ENCODE measurements around the gene NAAA. TPM values are rescaled to one million over a fixed set of nuclear protein-coding genes. Genes with fewer than 3 reads are reported as not detected.
"Not testable (repeated sequence)": the region's sequence is repeated elsewhere in the genome, so short reads cannot be mapped to it uniquely, and the experiment has no call there.

Gene NAAA
- total RNA-seq, 1 donor from 2014 or later = 3.0 TPM

DNA sequence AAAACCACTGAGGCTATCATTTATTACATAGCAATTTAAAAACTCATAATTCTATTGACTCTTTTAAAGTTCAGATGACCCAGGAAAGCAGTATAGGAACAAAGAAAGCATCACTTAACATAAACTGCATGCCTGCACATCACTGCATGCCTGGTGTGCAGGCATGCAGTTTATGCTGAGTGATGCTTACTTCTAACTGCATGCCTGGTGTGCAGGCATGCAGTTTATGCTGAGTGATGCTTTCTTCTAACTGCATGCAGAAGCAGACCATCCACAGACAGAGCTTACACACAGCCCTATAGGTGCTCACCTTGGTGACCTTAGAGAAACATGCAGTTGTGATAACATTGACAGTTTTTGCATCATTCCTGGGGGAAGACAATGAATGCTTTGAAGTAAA lies 33.0 kb upstream of the NAAA start:
- no peaks in the 10 kb centered on the region for H3K4me1 Mint-ChIP-seq

GRCh38 chr4:75968084-75968483 lies 27.3 kb upstream of the NAAA start:
- no peak for DNase-seq (ENCODE audit: low spot score in 2 of 2, unreplicated experiment in 2 of 2)
- no peak for TF ChIP-seq CTCF (IDR thresholded peaks at IDR 0.05; ENCODE audit: unreplicated experiment)
- no peaks in the 10 kb centered on the region for H3K27me3 Mint-ChIP-seq (ENCODE audit: low read depth)
- peaks cover 75% of the 10 kb centered on the region for H3K36me3 Mint-ChIP-seq
- no peak overlapping the region for H3K4me3 Mint-ChIP-seq
- no peaks in the 10 kb centered on the region for H3K4me1 Mint-ChIP-seq
- H3K27ac Mint-ChIP-seq = no peak overlapping the region
- peaks cover 27% of the 10 kb centered on the region for H3K9me3 Mint-ChIP-seq

More for the DNA sequence above, 33.0 kb upstream of the NAAA start:
- no peaks in the 10 kb centered on the region for H3K27me3 Mint-ChIP-seq (ENCODE audit: low read depth)
- no peak for TF ChIP-seq CTCF (IDR thresholded peaks at IDR 0.05; ENCODE audit: unreplicated experiment)
- peaks cover 16% of the 10 kb centered on the region for H3K9me3 Mint-ChIP-seq
- no peak overlapping the region for H3K4me3 Mint-ChIP-seq
- peaks cover 56% of the 10 kb centered on the region for H3K36me3 Mint-ChIP-seq
- DNase-seq (ENCODE audit: low spot score in 2 of 2, unreplicated experiment in 2 of 2) = no peak
- no peak overlapping the region for H3K27ac Mint-ChIP-seq

- Mint-ChIP-seq H3K27me3 (ENCODE audit: low read depth) (no peaks in the 10 kb centered on the region), H3K27ac (no peak overlapping the region), H3K4me3 (no peak overlapping the region), H3K9me3 (peaks cover 27% of the 10 kb centered on the region), H3K4me1 (no peaks in the 10 kb centered on the region), H3K36me3 (peaks cover 90% of the 10 kb centered on the region)
- no peak for DNase-seq (ENCODE audit: low spot score in 2 of 2, unreplicated experiment in 2 of 2)
- TF ChIP-seq CTCF (IDR thresholded peaks at IDR 0.05; ENCODE audit: unreplicated experiment) = no peak
These were observed 22.7 kb upstream of the NAAA start for GRCh38 chr4:75963558-75963957.

DNA sequence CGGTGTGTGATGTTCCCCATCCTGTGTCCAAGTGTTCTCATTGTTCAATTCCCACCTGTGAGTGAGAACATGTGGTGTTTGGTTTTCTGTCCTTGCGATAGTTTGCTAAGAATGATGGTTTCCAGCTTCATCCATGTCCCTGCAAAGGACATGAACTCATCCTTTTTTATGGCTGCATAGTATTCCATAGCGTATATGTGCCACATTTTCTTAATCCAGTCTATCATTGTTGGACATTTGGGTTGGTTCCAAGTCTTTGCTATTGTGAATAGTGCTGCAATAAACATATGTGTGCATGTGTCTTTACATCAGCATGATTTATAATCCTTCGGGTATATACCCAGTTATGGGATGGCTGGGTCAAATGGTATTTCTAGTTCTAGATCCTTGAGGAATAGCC lies 21.3 kb upstream of the NAAA start:
- DNase-seq (ENCODE audit: low spot score in 2 of 2, unreplicated experiment in 2 of 2); H3K27me3 Mint-ChIP-seq (ENCODE audit: low read depth); H3K27ac Mint-ChIP-seq; H3K4me1 Mint-ChIP-seq; H3K4me3 Mint-ChIP-seq: not testable (repeated sequence)
- H3K36me3 Mint-ChIP-seq = peaks cover 92% of the 10 kb centered on the region
- H3K9me3 Mint-ChIP-seq = peaks cover 27% of the 10 kb centered on the region

- not testable (repeated sequence) for H3K27ac Mint-ChIP-seq; H3K4me3 Mint-ChIP-seq; H3K4me1 Mint-ChIP-seq; DNase-seq (ENCODE audit: low spot score in 2 of 2, unreplicated experiment in 2 of 2); H3K9me3 Mint-ChIP-seq; H3K27me3 Mint-ChIP-seq (ENCODE audit: low read depth)
- peaks cover 82% of the 10 kb centered on the region for H3K36me3 Mint-ChIP-seq
These were observed 17.7 kb upstream of the NAAA start for GRCh38 chr4:75958546-75958945.

DNA sequence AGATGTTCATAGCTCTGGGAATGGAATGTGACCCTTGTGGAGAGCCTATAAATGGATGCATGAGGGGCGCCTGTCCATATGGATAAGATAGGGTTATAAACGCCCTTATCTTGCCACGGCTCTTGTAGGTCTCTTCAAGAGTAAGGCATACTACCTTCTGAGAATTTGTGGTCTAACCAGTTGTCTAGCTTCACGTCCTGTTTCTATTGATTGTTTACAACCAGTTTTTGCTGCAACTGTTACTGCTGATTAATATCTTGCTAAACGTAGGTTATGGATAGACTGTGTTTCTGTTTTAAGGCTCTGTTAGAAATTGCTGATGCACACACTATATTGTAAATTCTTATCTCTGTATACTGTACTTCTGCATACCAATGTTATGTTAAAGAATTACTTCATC lies 14.0 kb upstream of the NAAA start:
- H3K4me3 Mint-ChIP-seq; H3K27me3 Mint-ChIP-seq (ENCODE audit: low read depth); H3K27ac Mint-ChIP-seq; H3K4me1 Mint-ChIP-seq; DNase-seq (ENCODE audit: low spot score in 2 of 2, unreplicated experiment in 2 of 2); H3K9me3 Mint-ChIP-seq: not testable (repeated sequence)
- peaks cover 65% of the 10 kb centered on the region for H3K36me3 Mint-ChIP-seq

GRCh38 chr4:75953509-75953908 lies 12.7 kb upstream of the NAAA start:
- no peaks in the 10 kb centered on the region for H3K9me3 Mint-ChIP-seq
- peaks cover 60% of the 10 kb centered on the region for H3K36me3 Mint-ChIP-seq
- DNase-seq (ENCODE audit: low spot score in 2 of 2, unreplicated experiment in 2 of 2) = no peak
- no peak overlapping the region for H3K27ac Mint-ChIP-seq
- no peak for TF ChIP-seq CTCF (IDR thresholded peaks at IDR 0.05; ENCODE audit: unreplicated experiment)
- no peaks in the 10 kb centered on the region for H3K27me3 Mint-ChIP-seq (ENCODE audit: low read depth)
- H3K4me3 Mint-ChIP-seq = no peak overlapping the region
- no peaks in the 10 kb centered on the region for H3K4me1 Mint-ChIP-seq
